Mononuclear cell (primary cell): ENCODE results near the gene ZBTB38. TPM values are rescaled to one million over a fixed set of nuclear protein-coding genes. Genes with fewer than 3 reads are reported as not detected.

Experiments used
- H3K27me3 ChIP-seq: 2 replicates; pipeline ENCODE4 v1.6.0; 2011; ENCODE audit warnings: low read length, control low read depth; ENCODE audit not compliant: insufficient read depth
- H3K4me1 ChIP-seq: 2 replicates; pipeline ENCODE4 v1.5.1; 2011; ENCODE audit warnings: mild to moderate bottlenecking, low read length, control low read depth; ENCODE audit not compliant: insufficient read depth
- H3K4me3 ChIP-seq: 2 replicates; pipeline ENCODE4 v1.5.1; 2011; ENCODE audit warnings: mild to moderate bottlenecking, low read length, moderate library complexity
- H3K9me3 ChIP-seq: 2 replicates; pipeline ENCODE4 v1.5.1; 2011; ENCODE audit warnings: low read depth, mild to moderate bottlenecking, control low read depth, low read length
- total RNA-seq: library from RNA; depleted of rRNA; stranded (reverse); fragments of >200 nt; gene quantifications from one replicate; pipeline ENCODE4 v1.2.3, GENCODE V29; 2012

The ZBTB38 gene
- total RNA-seq, 1 donor: 74.2 TPM

DNA sequence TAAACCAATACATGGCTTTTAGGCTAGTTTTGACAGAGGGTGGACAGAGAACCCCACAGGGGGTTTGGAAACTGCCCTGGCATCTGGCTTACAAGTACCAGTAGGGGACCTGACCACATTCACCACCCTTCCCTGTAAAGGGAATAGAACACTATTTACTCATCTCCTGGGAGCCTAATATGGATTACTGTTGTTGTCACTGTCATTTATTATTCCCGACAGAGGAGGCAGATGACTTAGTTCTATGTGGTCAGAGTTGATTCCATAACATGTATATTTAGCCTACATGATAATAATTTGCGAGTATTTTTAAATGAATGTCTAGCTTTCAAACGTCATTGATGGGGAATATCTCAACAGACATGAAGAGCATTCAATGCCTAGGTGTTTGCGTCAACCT, 15.9 kb downstream of the ZBTB38 start:
- H3K27me3 ChIP-seq: no peaks in the 10 kb centered on the region

DNA sequence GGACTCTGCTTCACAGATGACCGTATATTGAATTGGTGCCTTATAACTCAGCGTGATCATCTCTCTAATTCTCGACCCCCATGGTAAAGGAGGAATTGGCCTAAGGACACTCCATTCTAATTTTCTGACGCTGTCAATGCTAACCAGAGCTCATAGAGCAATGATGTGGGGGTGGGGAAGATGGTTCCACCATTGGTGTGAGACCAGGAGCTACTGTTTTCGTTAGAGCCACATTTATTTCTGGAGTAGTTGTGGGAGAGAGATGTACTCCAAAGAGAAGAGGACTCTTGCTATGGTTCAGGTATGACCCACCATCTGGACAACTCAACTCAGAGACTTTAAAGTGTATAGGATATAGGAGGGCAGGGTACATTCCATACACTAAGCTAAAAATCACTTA, 16.3 kb downstream of the ZBTB38 start:
- Histone ChIP-seq H3K4me3 (no peak overlapping the region), H3K4me1 (peaks cover 3% of the 10 kb centered on the region), H3K27me3 (no peaks in the 10 kb centered on the region), H3K9me3 (no peaks in the 10 kb centered on the region)

More for the DNA sequence above, 15.9 kb downstream of the ZBTB38 start:
- no peak overlapping the region for H3K4me3 ChIP-seq
- no peaks in the 10 kb centered on the region for H3K9me3 ChIP-seq
- peaks cover 3% of the 10 kb centered on the region for H3K4me1 ChIP-seq

DNA sequence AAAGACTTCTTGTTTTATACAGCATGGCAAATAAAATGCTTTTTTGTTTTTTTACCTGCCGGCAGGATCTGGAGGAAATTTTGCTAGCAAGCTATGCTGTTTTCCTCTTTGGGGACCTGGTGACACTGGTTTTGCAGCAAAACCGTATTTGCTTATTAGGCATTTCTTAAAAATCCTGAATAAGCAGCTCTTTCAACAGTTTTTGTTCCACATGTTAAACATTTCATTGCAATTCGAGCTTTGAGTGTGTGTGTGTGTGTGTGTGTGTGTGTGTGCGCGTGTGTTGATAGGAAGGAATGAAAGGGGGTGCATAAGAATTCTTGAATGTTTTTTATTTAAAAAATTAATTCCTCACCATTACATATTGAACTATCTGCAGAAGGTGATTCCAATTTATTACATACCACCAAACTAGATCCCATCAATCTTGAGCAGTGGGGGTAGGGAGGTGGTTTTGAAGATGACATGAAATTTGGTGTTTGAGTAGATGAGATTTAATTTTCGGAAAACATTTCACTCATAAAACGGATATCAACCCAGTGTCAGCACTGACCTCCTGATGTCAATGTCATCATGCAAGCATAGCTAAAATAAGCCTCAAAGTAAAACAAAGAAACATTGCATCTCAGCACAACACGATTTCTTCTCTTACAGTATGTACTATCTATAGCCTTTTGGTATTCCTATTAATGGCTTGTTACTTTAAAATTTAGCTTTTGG, 17.3 kb downstream of the ZBTB38 start:
- Histone ChIP-seq H3K27me3 (no peaks in the 10 kb centered on the region), H3K4me3 (no peak overlapping the region), H3K4me1 (peaks cover 3% of the 10 kb centered on the region), H3K9me3 (no peaks in the 10 kb centered on the region)

DNA sequence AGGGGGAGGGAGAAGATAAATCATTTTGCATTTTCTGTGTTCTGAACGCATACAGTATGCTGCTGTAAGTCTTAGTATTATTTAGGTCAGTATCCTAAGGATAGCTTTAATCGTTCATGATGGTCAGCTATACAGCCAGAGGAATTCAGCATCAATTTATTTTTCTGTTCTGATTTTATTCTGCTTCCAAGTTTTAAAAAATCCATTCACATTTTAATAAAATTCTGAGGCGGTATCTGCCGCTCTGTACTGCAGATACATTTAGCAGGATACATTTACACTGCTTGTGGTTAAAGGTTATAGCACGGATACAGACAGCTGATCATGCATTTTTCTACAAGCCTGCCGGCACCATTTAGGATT, 17.8 kb downstream of the ZBTB38 start:
- H3K4me1 ChIP-seq: peaks cover 3% of the 10 kb centered on the region
- H3K9me3 ChIP-seq: no peaks in the 10 kb centered on the region
- H3K4me3 ChIP-seq: no peak overlapping the region
- H3K27me3 ChIP-seq: no peaks in the 10 kb centered on the region

DNA sequence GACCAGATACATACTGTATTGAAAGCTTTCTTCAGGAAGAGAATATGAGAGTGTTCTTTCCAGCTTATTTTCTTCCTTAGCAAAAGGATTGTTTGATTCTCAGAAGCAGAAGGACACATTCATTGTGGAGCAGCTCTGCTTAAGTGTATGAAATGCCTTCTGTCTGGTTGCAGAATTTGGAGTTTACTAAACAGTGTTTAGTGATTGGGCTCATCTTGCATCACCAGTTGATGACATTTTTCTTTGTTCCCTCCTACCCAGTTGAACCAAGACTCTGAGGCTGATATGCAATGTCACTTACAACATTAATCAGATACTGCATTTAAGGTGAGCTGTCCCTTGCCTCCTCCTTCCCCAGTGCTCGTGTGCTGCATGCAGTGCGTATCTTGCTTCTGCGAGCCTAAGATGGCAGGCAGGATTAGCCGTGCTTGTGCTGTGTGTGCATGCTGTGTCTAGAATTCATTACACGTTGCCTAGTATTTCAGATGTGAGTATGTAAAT, 18.4 kb downstream of the ZBTB38 start:
- Histone ChIP-seq H3K4me3 (no peak overlapping the region), H3K27me3 (no peaks in the 10 kb centered on the region), H3K9me3 (no peaks in the 10 kb centered on the region), H3K4me1 (peaks cover 3% of the 10 kb centered on the region)

DNA sequence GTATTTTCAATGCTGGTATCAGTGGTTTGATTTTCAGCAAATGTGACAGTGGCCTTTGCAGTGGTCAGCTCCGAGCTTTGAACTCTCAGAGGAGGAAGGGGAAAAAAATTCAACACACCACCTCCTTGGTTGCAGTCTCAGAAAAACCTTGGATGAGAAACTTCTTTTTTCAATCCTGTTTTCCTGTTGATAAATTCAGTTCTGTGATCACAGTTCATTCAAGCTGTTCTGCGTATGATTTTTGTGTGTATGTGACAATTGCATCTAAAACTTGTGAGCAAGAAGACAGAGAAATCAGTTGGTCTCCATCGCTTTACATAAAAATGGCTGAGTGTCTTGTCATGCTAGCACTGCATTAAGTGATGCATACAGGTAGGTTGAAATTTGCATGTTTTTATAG, 19.2 kb downstream of the ZBTB38 start:
- Histone ChIP-seq H3K4me3 (no peak overlapping the region), H3K4me1 (peaks cover 3% of the 10 kb centered on the region), H3K9me3 (no peaks in the 10 kb centered on the region), H3K27me3 (no peaks in the 10 kb centered on the region)

DNA sequence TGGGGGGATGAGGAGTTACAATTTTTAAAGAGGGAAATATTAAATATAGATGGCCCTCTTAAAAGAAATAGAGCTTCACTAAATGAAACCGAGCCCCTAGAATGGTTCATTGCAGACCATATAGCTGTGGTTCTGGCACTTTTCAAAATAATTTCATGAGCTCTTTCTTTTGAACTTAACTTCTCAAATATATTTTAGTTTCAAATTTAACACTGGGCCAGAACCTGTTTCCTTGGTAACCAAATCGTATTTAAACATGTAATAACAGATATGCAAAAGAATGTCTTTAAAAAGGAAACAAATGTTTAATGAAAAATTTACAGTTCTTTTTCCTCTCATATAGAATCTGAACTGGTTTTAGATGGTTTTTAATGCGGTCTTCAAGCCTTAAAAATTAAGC, 20.1 kb downstream of the ZBTB38 start:
- Histone ChIP-seq H3K4me1 (peaks cover 3% of the 10 kb centered on the region), H3K9me3 (no peaks in the 10 kb centered on the region), H3K27me3 (no peaks in the 10 kb centered on the region), H3K4me3 (peak overlapping the region; percentile 4)

DNA sequence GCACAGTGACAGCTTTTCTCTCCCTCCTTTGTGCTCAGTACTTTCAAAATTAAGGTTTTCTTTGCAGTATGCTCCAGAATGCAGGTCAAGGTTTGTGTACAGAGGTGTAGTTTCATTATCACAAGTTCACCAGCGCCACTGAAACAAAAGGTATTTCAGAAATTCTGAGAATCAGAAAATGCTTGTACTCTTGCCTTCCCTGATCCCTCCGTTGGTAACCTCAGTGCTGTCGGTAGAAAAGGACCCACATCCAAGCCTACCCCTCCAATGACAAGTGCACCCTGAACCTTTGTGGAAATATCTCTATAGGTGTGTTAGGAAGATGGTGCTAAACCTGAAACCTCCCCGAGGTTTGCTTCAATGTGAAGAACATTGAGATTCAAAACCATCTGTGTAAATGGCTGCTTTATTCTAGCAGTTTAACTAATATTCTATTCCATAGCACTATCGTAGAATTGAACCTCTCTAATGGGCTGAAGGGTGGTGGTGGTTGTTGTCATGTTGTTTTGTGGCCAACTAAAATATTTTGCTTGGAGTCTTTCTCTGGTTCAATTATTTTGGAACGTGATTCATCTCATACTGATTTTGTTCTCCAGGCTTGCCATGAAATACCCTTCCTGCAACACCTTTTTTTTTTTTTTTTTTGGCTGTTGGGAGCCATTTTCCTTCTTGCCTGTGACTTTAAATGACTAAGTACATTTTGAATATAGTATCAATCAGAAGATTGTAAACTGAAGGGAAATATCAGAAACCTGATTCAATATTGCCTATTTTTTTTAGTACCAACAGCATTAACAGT, 20.7 kb downstream of the ZBTB38 start:
- no peaks in the 10 kb centered on the region for H3K9me3 ChIP-seq
- peak overlapping the region; percentile 4 for H3K4me3 ChIP-seq
- no peaks in the 10 kb centered on the region for H3K27me3 ChIP-seq
- H3K4me1 ChIP-seq: peaks cover 3% of the 10 kb centered on the region

DNA sequence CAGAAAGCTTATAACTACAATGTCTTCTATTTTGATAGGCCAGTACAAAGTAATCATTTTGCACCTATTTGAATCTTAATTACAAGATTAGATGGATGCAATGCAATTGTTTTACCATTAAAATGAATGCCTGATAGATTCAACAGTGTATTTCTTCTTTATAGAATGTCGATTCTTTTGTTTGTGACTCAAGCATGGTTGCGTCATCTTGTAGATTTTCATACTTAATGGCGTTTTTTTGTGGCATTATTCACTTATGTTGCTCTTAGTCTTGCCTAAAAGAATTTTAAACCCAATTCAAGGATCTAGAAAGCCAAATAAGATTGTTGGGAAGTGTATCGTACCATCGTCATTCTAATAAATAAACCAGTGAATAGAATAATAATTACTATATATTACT, 21.4 kb downstream of the ZBTB38 start:
- no peaks in the 10 kb centered on the region for H3K27me3 ChIP-seq
- H3K9me3 ChIP-seq: no peaks in the 10 kb centered on the region
- peaks cover 3% of the 10 kb centered on the region for H3K4me1 ChIP-seq
- no peak overlapping the region for H3K4me3 ChIP-seq

DNA sequence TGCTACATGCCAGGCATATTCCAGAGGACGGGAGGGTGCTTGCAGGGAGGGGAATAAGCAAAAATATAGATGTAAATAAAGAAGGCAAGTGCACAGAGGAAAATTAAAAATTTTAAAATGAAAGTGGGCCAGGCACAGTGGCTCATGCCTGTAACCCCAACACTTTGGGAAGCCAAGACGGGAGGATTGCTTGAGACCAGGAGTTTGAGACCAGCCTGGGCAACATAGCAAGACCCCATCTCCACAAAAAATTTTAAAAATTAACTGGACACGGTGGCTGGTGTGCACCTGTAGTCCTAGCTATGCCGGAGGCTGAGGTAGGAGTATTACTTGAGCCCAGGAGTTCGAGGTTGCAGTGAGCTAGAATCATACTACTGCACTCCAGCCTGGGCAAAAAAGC, 22.4 kb downstream of the ZBTB38 start:
- Histone ChIP-seq H3K4me3 (no peak overlapping the region), H3K9me3 (no peaks in the 10 kb centered on the region), H3K27me3 (no peaks in the 10 kb centered on the region), H3K4me1 (peaks cover 3% of the 10 kb centered on the region)

DNA sequence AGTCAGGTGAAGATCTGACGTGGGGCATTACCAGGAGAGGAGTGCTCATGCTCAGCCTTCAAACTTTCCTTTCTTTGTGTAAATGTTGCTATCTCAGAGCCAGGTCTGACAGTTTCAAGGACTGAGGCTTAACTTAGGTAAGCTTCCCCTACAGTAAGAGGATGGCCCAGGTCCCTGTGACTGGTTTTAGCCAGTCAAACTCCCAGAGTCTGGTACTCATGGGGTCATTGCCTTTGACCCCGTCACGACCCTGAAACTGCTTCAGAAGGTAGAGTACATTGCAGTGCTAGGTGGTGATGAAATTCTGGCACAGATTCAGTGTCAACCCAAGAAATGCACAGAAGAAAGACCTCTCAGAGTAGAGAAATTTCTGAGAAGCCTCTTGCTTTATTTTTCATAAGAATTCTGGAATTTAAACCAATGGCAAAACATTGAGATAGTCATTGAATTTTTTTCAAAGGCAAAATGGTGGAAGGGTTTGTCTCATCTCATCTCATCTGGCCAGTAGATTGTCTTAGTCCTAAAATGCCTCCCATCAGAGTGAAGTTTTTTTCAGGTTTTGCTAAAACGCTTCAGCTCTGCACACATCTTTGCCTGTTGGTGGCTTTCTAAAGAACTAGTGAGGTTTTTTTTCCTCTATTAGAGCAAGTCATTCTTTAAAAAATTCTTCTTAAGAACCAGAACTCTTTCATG, 23.1 kb downstream of the ZBTB38 start:
- H3K9me3 ChIP-seq: no peaks in the 10 kb centered on the region
- peaks cover 3% of the 10 kb centered on the region for H3K4me1 ChIP-seq
- no peaks in the 10 kb centered on the region for H3K27me3 ChIP-seq
- H3K4me3 ChIP-seq: no peak overlapping the region

DNA sequence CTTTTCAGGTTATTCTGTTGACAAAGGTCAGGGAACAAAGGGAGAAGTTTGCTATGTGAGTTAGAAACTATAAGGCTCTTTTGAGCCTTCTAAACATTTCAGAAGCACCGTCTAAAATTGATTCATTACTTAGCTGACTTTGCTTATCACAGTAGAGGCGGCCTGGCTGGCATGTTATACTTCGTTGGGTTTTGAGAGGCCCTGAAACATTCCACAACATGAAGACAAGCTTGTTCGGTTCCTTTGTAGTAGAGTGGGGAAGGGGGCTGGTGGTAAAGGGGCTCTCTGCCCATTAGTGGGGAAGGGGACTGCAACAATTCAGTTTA, 23.6 kb downstream of the ZBTB38 start:
- no peaks in the 10 kb centered on the region for H3K27me3 ChIP-seq
- H3K4me1 ChIP-seq: peaks cover 3% of the 10 kb centered on the region
- H3K9me3 ChIP-seq: no peaks in the 10 kb centered on the region
- H3K4me3 ChIP-seq: no peak overlapping the region

DNA sequence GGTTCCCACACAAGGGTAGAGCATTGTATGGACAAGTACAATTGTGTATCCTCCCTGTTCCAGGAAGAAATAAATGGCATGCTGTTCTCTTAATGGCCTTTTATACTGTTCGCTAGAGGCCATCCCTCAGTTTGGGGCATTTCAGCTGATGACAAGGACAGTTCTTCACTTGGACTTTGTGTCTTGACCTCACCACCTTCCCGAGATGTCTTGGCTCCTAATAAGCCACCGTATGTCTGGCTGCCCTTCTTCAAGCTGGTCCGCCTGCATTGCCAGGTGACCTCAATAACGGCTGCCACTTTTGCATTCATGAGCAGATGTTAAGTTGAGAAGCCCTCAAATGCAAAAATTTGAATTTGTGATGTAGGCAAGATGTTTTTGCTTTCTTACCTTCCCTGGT, 24.1 kb downstream of the ZBTB38 start:
- H3K9me3 ChIP-seq: no peaks in the 10 kb centered on the region
- H3K4me3 ChIP-seq: no peak overlapping the region
- H3K27me3 ChIP-seq: no peaks in the 10 kb centered on the region
- H3K4me1 ChIP-seq: peaks cover 3% of the 10 kb centered on the region

DNA sequence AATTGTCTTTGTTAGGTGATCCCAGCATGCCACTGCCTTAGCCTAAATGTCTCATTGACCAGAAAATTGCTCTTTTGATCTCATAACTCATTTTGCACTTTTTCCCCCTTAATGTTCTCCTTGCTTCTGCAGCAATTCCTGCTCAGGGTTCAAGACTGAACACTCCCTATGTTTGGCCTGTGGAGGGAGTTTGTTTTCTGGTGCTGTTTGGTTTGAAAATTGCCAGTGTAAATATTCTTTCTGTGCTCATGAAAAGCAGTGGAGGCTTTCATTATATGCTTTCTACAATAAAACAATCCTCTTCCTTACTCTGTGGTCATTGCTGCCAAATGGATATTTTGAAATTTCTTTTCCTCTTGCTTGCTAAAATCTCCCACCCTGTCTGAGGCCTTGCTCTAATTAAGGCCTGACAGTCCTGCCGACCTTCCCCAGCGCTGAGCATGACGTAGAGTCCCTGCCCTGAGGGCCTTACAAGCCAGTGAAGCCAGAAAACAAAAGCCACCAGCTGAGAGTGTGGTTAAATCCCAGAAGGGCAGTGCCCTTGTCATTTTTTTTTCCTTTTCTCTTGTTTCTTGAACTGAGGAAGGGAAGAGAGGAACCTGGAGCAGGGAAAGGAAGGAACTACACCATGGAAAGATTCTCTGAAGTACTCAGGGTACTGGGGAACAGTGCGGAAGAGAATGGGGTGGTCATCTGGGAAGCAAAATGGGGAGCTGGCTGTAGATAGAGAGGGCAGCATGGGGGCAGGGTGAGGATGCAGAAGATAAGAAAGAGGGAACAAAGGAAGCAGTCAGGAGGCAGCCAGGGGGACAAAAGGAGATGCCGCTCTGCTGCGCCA, 24.8 kb downstream of the ZBTB38 start:
- no peaks in the 10 kb centered on the region for H3K9me3 ChIP-seq
- peaks cover 3% of the 10 kb centered on the region for H3K4me1 ChIP-seq

DNA sequence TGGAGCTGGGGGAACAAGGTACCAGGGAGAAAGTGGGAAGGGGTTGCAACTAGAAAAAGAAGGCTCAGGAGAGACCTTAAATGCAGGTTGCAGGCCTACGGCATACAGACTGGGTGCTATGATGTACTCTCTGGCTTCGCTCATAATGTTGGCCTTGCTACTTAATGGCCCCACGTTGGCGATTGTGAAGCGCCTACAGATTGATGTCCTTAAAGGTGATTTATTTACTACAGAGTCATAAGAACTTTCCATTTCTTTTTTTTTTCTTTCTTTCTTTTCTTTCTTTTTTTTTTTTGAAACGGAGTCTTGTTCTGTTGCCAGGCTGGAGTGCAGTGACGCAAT, 25.4 kb downstream of the ZBTB38 start:
- Histone ChIP-seq H3K4me1 (peaks cover 3% of the 10 kb centered on the region), H3K9me3 (no peaks in the 10 kb centered on the region), H3K27me3 (no peaks in the 10 kb centered on the region), H3K4me3 (no peak overlapping the region)

More for the DNA sequence above, 24.8 kb downstream of the ZBTB38 start:
- Histone ChIP-seq H3K27me3 (no peaks in the 10 kb centered on the region), H3K4me3 (no peak overlapping the region)
